IPS-15b (cell line): Measurements from ENCODE around the gene LRRC73.

Experiments
- H3K27me3 ChIP-seq: one replicate; pipeline ENCODE4 v1.6.1; 2013; ENCODE audit warnings: low read length; ENCODE audit not compliant: control insufficient read depth, insufficient read depth
- H3K36me3 ChIP-seq: one replicate; pipeline ENCODE4 v1.6.1; 2013; ENCODE audit warnings: low read length; ENCODE audit not compliant: control insufficient read depth, insufficient read depth
- H3K4me1 ChIP-seq: one replicate; pipeline ENCODE4 v1.6.1; 2013; ENCODE audit warnings: mild to moderate bottlenecking, low read length; ENCODE audit not compliant: control insufficient read depth, insufficient read depth
- H3K4me3 ChIP-seq: one replicate; pipeline ENCODE4 v1.5.1; 2013; ENCODE audit warnings: low read depth, low read length
- H3K9ac ChIP-seq: one replicate; pipeline ENCODE4 v1.6.1; 2013; ENCODE audit warnings: low read depth, mild to moderate bottlenecking, low read length
- H3K9me3 ChIP-seq: one replicate; pipeline ENCODE4 v1.6.1; 2013; ENCODE audit warnings: mild to moderate bottlenecking, low read length; ENCODE audit not compliant: control insufficient read depth, insufficient read depth

LRRC73 gene

DNA sequence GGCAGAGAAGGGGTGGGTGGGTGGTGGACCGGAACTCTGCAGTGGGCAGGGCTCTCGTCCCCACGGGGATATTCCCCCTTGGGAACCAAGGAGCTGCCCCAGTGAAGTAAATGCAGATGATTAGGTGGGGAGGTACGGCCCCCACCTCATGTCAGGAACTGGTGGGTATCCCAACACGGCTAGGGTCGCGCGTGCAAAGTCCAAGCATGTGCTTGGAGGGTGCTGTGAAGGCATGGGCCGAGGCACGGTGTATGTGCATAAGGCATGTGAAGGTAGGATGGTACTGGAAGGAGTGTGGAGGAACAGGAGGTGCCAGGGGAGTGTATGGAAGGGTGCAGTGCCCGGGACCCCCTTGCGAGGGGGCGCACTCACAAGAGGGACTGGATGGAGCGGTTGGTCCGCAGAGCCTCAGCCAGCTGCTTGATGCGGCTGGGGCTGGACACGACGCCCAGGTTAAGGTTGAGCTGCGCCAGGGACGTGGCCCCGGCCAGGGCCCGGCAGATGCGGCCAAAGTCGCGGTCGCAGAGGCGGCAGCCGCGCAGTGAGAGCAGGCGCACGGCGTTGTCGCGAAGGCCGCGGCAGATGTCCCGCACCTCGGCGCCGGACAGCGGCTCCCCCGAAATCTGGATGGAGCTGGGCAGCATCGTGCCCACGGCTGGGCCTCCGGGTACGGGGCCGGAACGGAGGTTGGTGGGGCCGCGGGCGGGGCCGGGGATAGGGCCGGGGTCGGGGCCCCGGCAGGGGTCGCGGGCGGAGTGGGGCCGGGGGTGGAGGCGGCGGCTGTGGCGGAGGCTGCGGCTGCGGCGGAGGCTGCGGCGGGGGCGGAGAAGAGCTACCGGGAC, 783 bp downstream of the LRRC73 start:
- Histone ChIP-seq H3K27me3 (peaks cover 21% of the 10 kb centered on the region), H3K4me3 (peak overlapping the region; percentile 82), H3K9me3 (no peaks in the 10 kb centered on the region), H3K9ac (no peak overlapping the region), H3K36me3 (peaks cover 43% of the 10 kb centered on the region), H3K4me1 (peaks cover 3% of the 10 kb centered on the region)

- no peak overlapping the region for H3K9ac ChIP-seq
- H3K36me3 ChIP-seq: peaks cover 46% of the 10 kb centered on the region
- peak overlapping the region; percentile 53 for H3K4me3 ChIP-seq
- no peaks in the 10 kb centered on the region for H3K9me3 ChIP-seq
- peaks cover 3% of the 10 kb centered on the region for H3K4me1 ChIP-seq
- peaks cover 21% of the 10 kb centered on the region for H3K27me3 ChIP-seq
Observed at GRCh38 chr6:43508481-43509141, 1.5 kb downstream of the LRRC73 start.

- Histone ChIP-seq H3K9ac (no peak overlapping the region), H3K36me3 (peaks cover 47% of the 10 kb centered on the region), H3K4me1 (peaks cover 3% of the 10 kb centered on the region), H3K4me3 (no peak overlapping the region), H3K27me3 (peaks cover 21% of the 10 kb centered on the region), H3K9me3 (no peaks in the 10 kb centered on the region)
Observed at GRCh38 chr6:43506667-43507471, 3.3 kb downstream of the LRRC73 start.

DNA sequence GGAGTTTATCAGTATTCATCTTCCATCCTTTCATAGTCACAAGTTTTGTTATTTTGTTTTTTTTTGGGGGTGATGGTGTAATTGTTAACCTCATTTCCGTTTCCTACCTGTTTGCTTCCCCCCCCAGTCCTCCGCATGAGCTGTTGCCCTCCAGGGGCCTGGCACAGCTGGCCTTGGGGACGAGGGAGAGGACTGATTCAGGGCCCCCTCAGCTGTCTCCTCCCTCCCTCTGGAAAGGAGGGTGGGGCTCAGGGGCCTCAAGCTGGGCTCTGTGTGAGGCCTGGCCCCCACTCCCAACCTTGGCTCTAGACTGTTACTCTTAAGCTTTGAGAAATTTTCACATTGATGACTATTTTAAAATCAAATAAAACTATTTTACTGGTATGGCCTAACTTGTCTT, 4.0 kb downstream of the LRRC73 start:
- Histone ChIP-seq H3K27me3 (peaks cover 21% of the 10 kb centered on the region), H3K9me3 (no peaks in the 10 kb centered on the region), H3K36me3 (peaks cover 41% of the 10 kb centered on the region), H3K4me1 (no peaks in the 10 kb centered on the region), H3K9ac (no peak overlapping the region), H3K4me3 (no peak overlapping the region)

DNA sequence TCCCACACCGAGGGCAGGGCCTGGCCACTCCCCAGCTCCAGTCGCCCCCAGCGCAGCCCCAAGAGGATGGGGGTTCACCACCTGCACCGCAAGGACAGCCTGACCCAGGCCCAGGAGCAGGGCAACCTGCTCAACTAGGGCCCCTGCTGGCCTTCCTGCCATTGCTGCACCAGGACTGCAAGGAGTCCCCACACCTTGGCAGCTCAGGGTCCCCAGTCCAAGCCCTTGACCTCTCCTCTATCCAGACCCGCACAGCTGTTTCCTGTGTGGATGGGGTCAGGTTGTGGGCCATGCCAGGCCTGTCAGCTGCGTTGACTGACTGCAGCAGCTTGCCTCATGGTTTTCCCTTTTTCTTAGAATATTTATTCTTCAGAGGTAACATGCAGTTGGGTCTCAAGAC, 4.4 kb downstream of the LRRC73 start:
- Histone ChIP-seq H3K4me3 (no peak overlapping the region), H3K9me3 (no peaks in the 10 kb centered on the region), H3K4me1 (no peaks in the 10 kb centered on the region), H3K36me3 (peaks cover 44% of the 10 kb centered on the region), H3K27me3 (peaks cover 21% of the 10 kb centered on the region), H3K9ac (no peak overlapping the region)

- H3K36me3 ChIP-seq: peaks cover 47% of the 10 kb centered on the region
- H3K9me3 ChIP-seq: no peaks in the 10 kb centered on the region
- no peak overlapping the region for H3K4me3 ChIP-seq
- no peaks in the 10 kb centered on the region for H3K4me1 ChIP-seq
- H3K9ac ChIP-seq: no peak overlapping the region
- peaks cover 21% of the 10 kb centered on the region for H3K27me3 ChIP-seq
Observed at GRCh38 chr6:43504756-43505593, 5.2 kb downstream of the LRRC73 start.

- Histone ChIP-seq H3K9me3 (no peaks in the 10 kb centered on the region), H3K4me3 (no peak overlapping the region)
Observed at GRCh38 chr6:43503443-43503842, 6.7 kb downstream of the LRRC73 start.

GRCh38 chr6:43502666-43503065, 7.5 kb downstream of the LRRC73 start:
- Histone ChIP-seq H3K9ac (no peak overlapping the region), H3K9me3 (no peaks in the 10 kb centered on the region), H3K4me3 (no peak overlapping the region), H3K27me3 (peaks cover 3% of the 10 kb centered on the region), H3K4me1 (no peaks in the 10 kb centered on the region), H3K36me3 (peaks cover 68% of the 10 kb centered on the region)

More at GRCh38 chr6:43503443-43503842, 6.7 kb downstream of the LRRC73 start:
- Histone ChIP-seq H3K4me1 (no peaks in the 10 kb centered on the region), H3K36me3 (peaks cover 62% of the 10 kb centered on the region), H3K27me3 (peaks cover 10% of the 10 kb centered on the region), H3K9ac (no peak overlapping the region)

- H3K36me3 ChIP-seq: peaks cover 71% of the 10 kb centered on the region
- no peaks in the 10 kb centered on the region for H3K27me3 ChIP-seq
- no peaks in the 10 kb centered on the region for H3K9me3 ChIP-seq
- H3K4me1 ChIP-seq: peaks cover 3% of the 10 kb centered on the region
- H3K9ac ChIP-seq: no peak overlapping the region
- H3K4me3 ChIP-seq: no peak overlapping the region
Observed at GRCh38 chr6:43500921-43501320, 9.2 kb downstream of the LRRC73 start.

DNA sequence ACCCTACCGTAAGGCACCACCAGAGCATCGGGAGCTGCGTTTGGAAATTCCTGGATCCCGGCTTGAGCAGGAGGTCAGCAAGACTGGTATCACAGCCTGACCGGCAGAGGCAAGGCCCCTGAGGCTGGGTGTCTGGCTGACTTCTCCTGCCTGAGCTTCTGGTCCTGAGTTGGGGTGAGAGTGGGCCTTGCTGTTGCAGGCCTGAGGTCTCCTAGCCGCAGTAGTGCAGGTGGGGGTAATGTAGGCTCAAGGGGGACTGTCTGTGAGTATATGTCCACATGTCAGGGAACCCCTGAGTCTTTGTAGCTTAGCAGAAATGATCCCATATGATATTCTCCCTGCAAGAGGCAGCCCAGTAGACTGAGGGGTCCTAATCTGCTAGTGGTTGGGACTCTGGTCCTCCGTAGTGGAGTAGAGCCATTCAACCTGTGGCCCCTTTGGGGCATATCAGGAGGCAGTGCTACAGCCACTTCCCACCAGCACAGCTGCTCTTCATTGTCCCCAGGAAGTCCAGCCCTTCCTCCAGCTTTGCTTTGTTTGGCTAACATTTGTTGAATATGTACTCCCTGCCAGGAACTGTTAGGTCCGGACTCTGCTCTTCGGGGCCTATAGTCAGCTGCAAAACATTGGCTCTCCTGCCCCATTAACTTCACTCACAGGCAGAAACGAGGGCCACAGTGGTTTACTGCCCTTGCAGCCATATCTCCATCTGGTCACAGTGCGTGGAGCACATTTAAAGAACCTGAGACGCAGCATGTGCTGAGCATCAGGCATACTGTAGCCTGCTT, 10.9 kb downstream of the LRRC73 start:
- no peak overlapping the region for H3K9ac ChIP-seq
- no peaks in the 10 kb centered on the region for H3K27me3 ChIP-seq
- H3K4me1 ChIP-seq: peaks cover 3% of the 10 kb centered on the region
- no peak overlapping the region for H3K4me3 ChIP-seq
- peaks cover 57% of the 10 kb centered on the region for H3K36me3 ChIP-seq
- no peaks in the 10 kb centered on the region for H3K9me3 ChIP-seq
